Left hindlimb (tissue), 1 donor: Measurements from ENCODE around the gene ZNF428.

ENCODE experiments used
- DNase-seq: peaks from one replicate; pipeline ENCODE4 v3.0.0-alpha.2; 2018

Gene ZNF428

GRCh38 chr19:43561139-43561970 is 58.1 kb downstream of the ZNF428 start:
- DNase-seq, result no peak

- no peak for DNase-seq
These were observed 58.7 kb downstream of the ZNF428 start for GRCh38 chr19:43560687-43561086.
